ENCODE measurements around the gene ACOT11. TPM values are rescaled to one million over a fixed set of nuclear protein-coding genes. Genes with fewer than 3 reads are reported as not detected.

The ACOT11 gene
- polyA plus RNA-seq, 1 of the 3 experiments (the other 2 are of a cell fraction): 6.9 TPM

GRCh38 chr1:54540582-54541295, 7.3 kb upstream of the ACOT11 start (continued):
- no peak for TF ChIP-seq PBX3 (IDR thresholded peaks at IDR 0.05)
- no peak for TF ChIP-seq NRF1 (IDR thresholded peaks at IDR 0.05; ENCODE audit: low read depth, low read length)

GRCh38 chr1:54542120-54542961, 5.7 kb upstream of the ACOT11 start:
- H3K9ac ChIP-seq: peak overlapping the region; percentile 73
- H3K9me3 ChIP-seq: no peaks in the 10 kb centered on the region
- H3K4me1 ChIP-seq (ENCODE audit: control insufficient read depth in 1 of 2, insufficient read depth in 2 of 2, low read depth in 1 of 2, low read length in 1 of 2): peaks cover 24 to 50% of the 10 kb centered on the region in 2 experiments
- peak overlapping the region; percentile 88 for H3K4me2 ChIP-seq
- H3K36me3 ChIP-seq (replicated peaks in 1 of 2; ENCODE audit: control insufficient read depth in 1 of 2, insufficient read depth in 2 of 2, low read length in 1 of 2): no peaks in the 10 kb centered on the region
- ChIA-PET POLR2A (interaction anchor here (1.1 kb wide), 1 partner anchor 45 kb away, joined by 3 read pairs; no protein-coding TSS in a partner anchor), CTCF (interaction anchor here (1.0 to 1.9 kb wide), 4 partner anchors 24 to 53 kb away, joined by 3 to 5 read pairs (median 4); no protein-coding TSS in a partner anchor)
- H3K27me3 ChIP-seq (ENCODE audit: insufficient read depth): no peaks in the 10 kb centered on the region
- H3K9me2 ChIP-seq: no peaks in the 10 kb centered on the region
- peak overlapping the region; percentile 36 to 61 for H3K4me3 ChIP-seq (ENCODE audit: low read depth in 2 of 2, low read length in 1 of 2)
- H3K27ac ChIP-seq (ENCODE audit: low read depth in 2 of 2, low read length in 1 of 2): peak overlapping the region; percentile 79 to 90
- TF ChIP-seq PBX3 (IDR thresholded peaks at IDR 0.05) (no peak), NFIC (IDR thresholded peaks at IDR 0.05; ENCODE audit: borderline replicate concordance) (peak; percentile 5; the same call in 1 of the 2 replicates), TAF1 (IDR thresholded peaks at IDR 0.05; ENCODE audit: borderline replicate concordance, low read depth, low read length) (no peak), EP300 (IDR thresholded peaks at IDR 0.05; ENCODE audit: borderline replicate concordance in 1 of 2, low read depth in 1 of 2, low read length in 1 of 2) (0 out of 4 replicates have a peak, but pooled peaks of 1 of the 2 experiments have one; percentile 14), FOXM1 (IDR thresholded peaks at IDR 0.05; ENCODE audit: low read depth) (no peak), USF1 (IDR thresholded peaks at IDR 0.05; ENCODE audit: borderline replicate concordance, low read depth) (peak; percentile 49; the same call in 1 of the 2 replicates), JUND (IDR thresholded peaks at IDR 0.05) (peak; percentile 41; the same call in 1 of the 2 replicates), RCOR1 (IDR thresholded peaks at IDR 0.05; ENCODE audit: low read length) (no peak), TCF12 (IDR thresholded peaks at IDR 0.05) (peak; percentile 55), MAX (IDR thresholded peaks at IDR 0.05; ENCODE audit: low read depth) (peak; percentile 36; the same call in 1 of the 2 replicates), TEAD4 (IDR thresholded peaks at IDR 0.05; ENCODE audit: borderline replicate concordance, insufficient read depth) (0 out of 2 replicates have a peak, but pooled peaks have one; percentile 19), NRF1 (IDR thresholded peaks at IDR 0.05; ENCODE audit: low read depth, low read length) (no peak), FOSL2 (IDR thresholded peaks at IDR 0.05; ENCODE audit: borderline replicate concordance, low read depth) (peak; percentile 66)
- TF ChIP-seq, protein P1, sequence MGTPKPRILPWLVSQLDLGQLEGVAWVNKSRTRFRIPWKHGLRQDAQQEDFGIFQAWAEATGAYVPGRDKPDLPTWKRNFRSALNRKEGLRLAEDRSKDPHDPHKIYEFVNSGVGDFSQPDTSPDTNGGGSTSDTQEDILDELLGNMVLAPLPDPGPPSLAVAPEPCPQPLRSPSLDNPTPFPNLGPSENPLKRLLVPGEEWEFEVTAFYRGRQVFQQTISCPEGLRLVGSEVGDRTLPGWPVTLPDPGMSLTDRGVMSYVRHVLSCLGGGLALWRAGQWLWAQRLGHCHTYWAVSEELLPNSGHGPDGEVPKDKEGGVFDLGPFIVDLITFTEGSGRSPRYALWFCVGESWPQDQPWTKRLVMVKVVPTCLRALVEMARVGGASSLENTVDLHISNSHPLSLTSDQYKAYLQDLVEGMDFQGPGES (IDR thresholded peaks at IDR 0.05; ENCODE audit: low read depth, low read length): no peak
- H3K79me2 ChIP-seq (ENCODE audit: insufficient read depth): no peaks in the 10 kb centered on the region; the same call in 1 of the 2 replicates
- peak; percentile 86 for DNase-seq
- peak overlapping the region; percentile 80 for H2AFZ ChIP-seq (ENCODE audit: low read depth)
- WGBS (ENCODE audit: low lambda C conversion rate): 35% methylated on average over 11 of the region's 61 CpGs
- H4K20me1 ChIP-seq (ENCODE audit: insufficient read depth): no peaks in the 10 kb centered on the region
- H3F3A ChIP-seq (replicated peaks; ENCODE audit: insufficient read depth): peaks cover 19% of the 10 kb centered on the region
